Natural killer cell (primary cell): ENCODE results near the gene R3HDM1. TPM values are rescaled to one million over a fixed set of nuclear protein-coding genes. Genes with fewer than 3 reads are reported as not detected.
"Not testable (repeated sequence)": the region's sequence is repeated elsewhere in the genome, so short reads cannot be mapped to it uniquely, and the experiment has no call there.

Experiments
- ATAC-seq, 3 donors: fragments of 150-1000 bp in 2 of 3; fragments of 200-7000 bp in 1 of 3; cut with Tn5 transposase; 1 replicate in 1 of 3; 2 replicates in 2 of 3; pipeline ENCODE4 v1.10.0; 2021; ENCODE audit warnings: mild to moderate bottlenecking in 2 of 3, moderate library complexity in 2 of 3
- DNase-seq, 2 donors: peaks; one replicate each; pipeline versions ENCODE4 v3.0.0 to v3.0.0-alpha.2; 2013 to 2021; ENCODE audit warnings: mixed read lengths in 1 of 2
- H3K27ac ChIP-seq: one replicate; pipeline ENCODE4 v1.5.1; 2013; ENCODE audit warnings: mild to moderate bottlenecking, low read length
- H3K27me3 ChIP-seq: one replicate; pipeline ENCODE4 v1.6.1; 2013; ENCODE audit warnings: low read length; ENCODE audit not compliant: control insufficient read depth, insufficient read depth
- H3K36me3 ChIP-seq: one replicate; pipeline ENCODE4 v1.6.1; 2013; ENCODE audit warnings: low read length; ENCODE audit not compliant: control insufficient read depth, insufficient read depth
- H3K4me1 ChIP-seq: one replicate; pipeline ENCODE4 v1.6.1; 2013; ENCODE audit warnings: low read length; ENCODE audit not compliant: control insufficient read depth, insufficient read depth
- H3K4me3 ChIP-seq: one replicate; pipeline ENCODE4 v1.5.1; 2013; ENCODE audit warnings: low read length
- H3K9me3 ChIP-seq: one replicate; pipeline ENCODE4 v1.6.1; 2013; ENCODE audit warnings: low read length; ENCODE audit not compliant: control insufficient read depth, insufficient read depth
- H3K27ac Mint-ChIP-seq, 2 donors: one replicate each; pipeline ENCODE4 v1.8.0; 2022; ENCODE audit warnings: mild to moderate bottlenecking in 2 of 2, mixed read lengths in 2 of 2, moderate library complexity in 1 of 2
- H3K27me3 Mint-ChIP-seq, 2 donors: one replicate each; pipeline ENCODE4 v1.8.0; 2022; ENCODE audit warnings: low read depth in 2 of 2, mixed read lengths in 2 of 2
- H3K36me3 Mint-ChIP-seq: one replicate; pipeline ENCODE4 v1.8.0; 2022; ENCODE audit warnings: mixed read lengths
- H3K4me1 Mint-ChIP-seq, 2 donors: one replicate each; pipeline ENCODE4 v1.8.0; 2022; ENCODE audit warnings: mixed read lengths in 2 of 2
- H3K4me3 Mint-ChIP-seq: one replicate; pipeline ENCODE4 v1.8.0; 2022; ENCODE audit warnings: mild to moderate bottlenecking, moderate library complexity, mixed read lengths
- H3K9me3 Mint-ChIP-seq, 2 donors: one replicate each; pipeline ENCODE4 v1.8.0; 2022; ENCODE audit warnings: mixed read lengths in 2 of 2
- WGBS: methylation state at CpG from one replicate; pipeline ENCODE4 v1.1.7; 2013; ENCODE audit warnings: missing lambda C conversion rate; ENCODE audit not compliant: insufficient coverage; 5-methylcytosine and 5-hydroxymethylcytosine counted together
- intact Hi-C: fragments of 100-400 bp; cut with micrococcal nuclease; formaldehyde crosslinking; loops from one replicate; pipeline ENCODE4 v1.14.2; 2022
- total RNA-seq, 4 donors: library from RNA; stranded (reverse); fragments of 120-200 nt in 1 of 4; gene quantifications; one replicate each; pipeline versions ENCODE4 v1.2.3 to v1.2.4, GENCODE V29; 2013 to 2022
- TF ChIP-seq, protein P1 (sequence below): fragments of 200-600 bp; IDR thresholded peaks from one replicate; pipeline ENCODE4 v1.8.0; 2022; ENCODE audit warnings: antibody characterized with exemption

The R3HDM1 gene
- total RNA-seq, 3 donors from 2014 or later (not counting 1 experiment from before 2014, with no cell fraction given): 34.9 to 48.6 (median 39.7) TPM

DNA sequence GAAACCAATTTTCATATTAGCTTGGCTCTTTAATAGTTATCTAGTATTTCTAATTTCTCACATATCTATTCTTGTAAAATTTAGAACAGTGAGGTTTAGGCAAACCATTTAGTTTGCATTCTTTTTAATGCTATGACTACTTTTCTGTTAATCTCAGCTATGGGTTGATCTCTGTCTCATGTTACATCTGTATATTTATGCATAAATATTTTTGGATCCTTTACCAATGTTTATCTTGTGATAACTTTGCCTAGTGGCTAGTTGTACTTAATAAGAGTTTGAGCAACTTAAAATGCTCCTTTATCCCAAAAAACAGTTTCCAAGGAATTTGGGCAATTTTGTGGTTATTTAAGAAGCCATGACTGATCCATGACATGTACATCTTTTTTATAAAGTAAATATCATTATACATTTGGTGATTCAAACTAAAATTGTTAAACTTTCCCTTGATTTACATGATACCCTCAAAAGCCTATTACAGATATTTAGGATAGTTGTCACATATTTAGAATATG is 86.3 kb downstream of the R3HDM1 start:
- Mint-ChIP-seq H3K4me3 (no peak overlapping the region), H3K27ac (no peak overlapping the region), H3K4me1 (peaks cover 0 to 5% of the 10 kb centered on the region in 2 donors), H3K27me3 (no peaks in the 10 kb centered on the region), H3K9me3 (no peaks in the 10 kb centered on the region), H3K36me3 (no peaks in the 10 kb centered on the region)
- Histone ChIP-seq H3K4me3 (no peak overlapping the region), H3K36me3 (peaks cover 8% of the 10 kb centered on the region), H3K9me3 (no peaks in the 10 kb centered on the region), H3K4me1 (no peaks in the 10 kb centered on the region), H3K27ac (no peak overlapping the region), H3K27me3 (no peaks in the 10 kb centered on the region)
- intact Hi-C loops: no loop called here
- DNase-seq (no peak), ATAC-seq (no peak)
- TF ChIP-seq, protein P1, sequence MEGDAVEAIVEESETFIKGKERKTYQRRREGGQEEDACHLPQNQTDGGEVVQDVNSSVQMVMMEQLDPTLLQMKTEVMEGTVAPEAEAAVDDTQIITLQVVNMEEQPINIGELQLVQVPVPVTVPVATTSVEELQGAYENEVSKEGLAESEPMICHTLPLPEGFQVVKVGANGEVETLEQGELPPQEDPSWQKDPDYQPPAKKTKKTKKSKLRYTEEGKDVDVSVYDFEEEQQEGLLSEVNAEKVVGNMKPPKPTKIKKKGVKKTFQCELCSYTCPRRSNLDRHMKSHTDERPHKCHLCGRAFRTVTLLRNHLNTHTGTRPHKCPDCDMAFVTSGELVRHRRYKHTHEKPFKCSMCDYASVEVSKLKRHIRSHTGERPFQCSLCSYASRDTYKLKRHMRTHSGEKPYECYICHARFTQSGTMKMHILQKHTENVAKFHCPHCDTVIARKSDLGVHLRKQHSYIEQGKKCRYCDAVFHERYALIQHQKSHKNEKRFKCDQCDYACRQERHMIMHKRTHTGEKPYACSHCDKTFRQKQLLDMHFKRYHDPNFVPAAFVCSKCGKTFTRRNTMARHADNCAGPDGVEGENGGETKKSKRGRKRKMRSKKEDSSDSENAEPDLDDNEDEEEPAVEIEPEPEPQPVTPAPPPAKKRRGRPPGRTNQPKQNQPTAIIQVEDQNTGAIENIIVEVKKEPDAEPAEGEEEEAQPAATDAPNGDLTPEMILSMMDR: no peak

GRCh38 chr2:135620198-135620597 is 88.9 kb downstream of the R3HDM1 start:
- no peaks in the 10 kb centered on the region for H3K4me1 ChIP-seq
- no peaks in the 10 kb centered on the region for H3K27me3 Mint-ChIP-seq
- no peaks in the 10 kb centered on the region for H3K36me3 Mint-ChIP-seq
- H3K27ac ChIP-seq: no peak overlapping the region
- H3K4me3 ChIP-seq: no peak overlapping the region
- no peaks in the 10 kb centered on the region for H3K9me3 Mint-ChIP-seq
- no peak for ATAC-seq
- H3K9me3 ChIP-seq: no peaks in the 10 kb centered on the region
- no peak overlapping the region for H3K27ac Mint-ChIP-seq
- TF ChIP-seq, protein P1: no peak
- DNase-seq: no peak
- H3K4me3 Mint-ChIP-seq: no peak overlapping the region
- WGBS: 100% methylated on average over 1 of the region's 1 CpG
- H3K36me3 ChIP-seq: peaks cover 14% of the 10 kb centered on the region
- intact Hi-C loops: no loop called here
- no peaks in the 10 kb centered on the region for H3K27me3 ChIP-seq
- H3K4me1 Mint-ChIP-seq: peaks cover 0 to 5% of the 10 kb centered on the region in 2 donors

DNA sequence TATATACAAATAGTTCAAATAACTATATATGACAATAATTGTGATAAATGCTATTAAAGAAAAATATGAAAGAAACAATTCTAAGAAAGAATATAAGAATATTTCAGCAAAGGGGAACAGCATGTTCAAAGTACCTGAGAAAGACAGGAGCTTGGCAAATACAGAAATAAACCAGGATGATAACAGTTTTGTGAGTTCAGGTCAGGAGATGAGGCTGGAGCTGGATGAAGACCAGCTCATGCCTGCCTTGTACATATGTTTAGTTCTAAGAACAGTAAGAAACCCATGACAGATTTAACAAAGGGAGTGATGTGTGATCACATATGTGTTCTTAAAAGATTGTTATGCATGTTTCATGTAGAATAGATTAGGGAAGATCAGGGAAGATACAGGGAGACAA is 98.2 kb downstream of the R3HDM1 start:
- TF ChIP-seq, protein P1: no peak
- Mint-ChIP-seq H3K27me3 (no peaks in the 10 kb centered on the region), H3K4me1 (no peaks in the 10 kb centered on the region), H3K4me3 (no peak overlapping the region), H3K36me3 (no peaks in the 10 kb centered on the region), H3K9me3 (no peaks in the 10 kb centered on the region), H3K27ac (no peak overlapping the region)
- Histone ChIP-seq H3K27ac (no peak overlapping the region), H3K27me3 (no peaks in the 10 kb centered on the region), H3K36me3 (peaks cover 4% of the 10 kb centered on the region), H3K4me3 (no peak overlapping the region), H3K4me1 (no peaks in the 10 kb centered on the region), H3K9me3 (no peaks in the 10 kb centered on the region)
- DNase-seq (no peak), ATAC-seq (no peak)
- intact Hi-C loops: no loop called here

GRCh38 chr2:135630034-135630433 is 98.8 kb downstream of the R3HDM1 start:
- H3K27ac Mint-ChIP-seq, H3K27me3 ChIP-seq, H3K27ac ChIP-seq, H3K4me1 ChIP-seq, H3K9me3 Mint-ChIP-seq, H3K36me3 Mint-ChIP-seq, H3K4me1 Mint-ChIP-seq, H3K9me3 ChIP-seq, ATAC-seq, H3K4me3 Mint-ChIP-seq, DNase-seq, H3K27me3 Mint-ChIP-seq, intact Hi-C loops, H3K4me3 ChIP-seq, H3K36me3 ChIP-seq: not testable (repeated sequence)
- 98% methylated on average over 5 of the region's 8 CpGs for WGBS
